Liver (tissue), 3 donors: ENCODE measurements around the gene WHRN.

Source experiments
- FOXA1 ChIP-seq: IDR thresholded peaks from 2 replicates; pipeline ENCODE4 v1.6.1; 2016; ENCODE audit warnings: antibody characterized with exemption
- GABPA ChIP-seq, 2 donors: IDR thresholded peaks in 1 of 2; conservative IDR thresholded peaks in 1 of 2; 2 replicates each; pipeline ENCODE4 v1.6.1; 2016; ENCODE audit warnings: antibody characterized with exemption in 2 of 2, mild to moderate bottlenecking in 1 of 2, moderate library complexity in 1 of 2
- HNF4A ChIP-seq, 2 donors: conservative IDR thresholded peaks; 2 replicates each; pipeline ENCODE4 v1.6.1; 2016; ENCODE audit warnings: antibody characterized with exemption in 2 of 2, mild to moderate bottlenecking in 2 of 2
- JUND ChIP-seq, 2 donors: IDR thresholded peaks; 2 replicates each; pipeline ENCODE4 v1.6.1; 2016; ENCODE audit warnings: antibody characterized with exemption in 2 of 2
- MAX ChIP-seq: IDR thresholded peaks from 2 replicates; pipeline ENCODE4 v1.6.1; 2016; ENCODE audit warnings: antibody characterized with exemption
- RAD21 ChIP-seq, 2 donors: IDR thresholded peaks; 2 replicates each; pipeline ENCODE4 v1.6.1; 2016; ENCODE audit warnings: antibody characterized with exemption in 2 of 2, mild to moderate bottlenecking in 2 of 2
- RXRA ChIP-seq, 2 donors: IDR thresholded peaks; 2 replicates each; pipeline ENCODE4 v1.6.1; 2017 to 2018; ENCODE audit warnings: antibody characterized with exemption in 2 of 2, mild to moderate bottlenecking in 1 of 2
- SP1 ChIP-seq: IDR thresholded peaks from 2 replicates; pipeline ENCODE4 v1.6.1; 2018; ENCODE audit warnings: antibody characterized with exemption, mild to moderate bottlenecking
- TAF1 ChIP-seq: conservative IDR thresholded peaks from 2 replicates; pipeline ENCODE4 v1.6.1; 2016; ENCODE audit warnings: antibody characterized with exemption, mild to moderate bottlenecking
- YY1 ChIP-seq: IDR thresholded peaks from 2 replicates; pipeline ENCODE4 v1.6.1; 2016; ENCODE audit warnings: antibody characterized with exemption, mild to moderate bottlenecking
- TF ChIP-seq, protein P1 (sequence below): fragments of 150-350 bp; IDR thresholded peaks from 2 replicates; pipeline ENCODE4 v1.5.1; 2017; ENCODE audit warnings: improper control_type of control experiment, low read depth, low read length; ENCODE audit not compliant: missing input control
- TF ChIP-seq, protein P2 (sequence below): IDR thresholded peaks from 2 replicates; pipeline ENCODE4 v1.6.1; 2016; ENCODE audit warnings: antibody characterized with exemption, mild to moderate bottlenecking
- donor health status: healthy.
- donor health status: healthy.

DNA sequence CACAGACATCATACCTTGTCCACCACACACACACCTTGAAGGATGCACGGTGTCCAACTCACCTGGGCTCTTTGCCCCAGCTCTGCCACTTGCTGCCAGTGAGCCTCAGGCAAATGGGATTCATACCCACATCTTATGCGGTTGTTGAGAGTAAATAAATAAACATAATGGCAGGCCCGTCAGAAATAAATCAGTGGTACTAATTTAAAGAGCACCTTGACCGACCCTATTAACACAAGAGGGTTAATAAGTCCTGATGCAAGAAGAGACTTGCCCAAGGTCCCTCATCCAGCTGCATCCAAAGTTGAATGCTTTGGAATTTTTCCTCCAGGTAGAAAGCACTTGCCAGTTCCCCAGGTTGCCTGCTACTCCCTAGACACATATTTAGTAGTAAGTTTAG is 105.9 kb downstream of the WHRN start:
- TF ChIP-seq, protein P1, sequence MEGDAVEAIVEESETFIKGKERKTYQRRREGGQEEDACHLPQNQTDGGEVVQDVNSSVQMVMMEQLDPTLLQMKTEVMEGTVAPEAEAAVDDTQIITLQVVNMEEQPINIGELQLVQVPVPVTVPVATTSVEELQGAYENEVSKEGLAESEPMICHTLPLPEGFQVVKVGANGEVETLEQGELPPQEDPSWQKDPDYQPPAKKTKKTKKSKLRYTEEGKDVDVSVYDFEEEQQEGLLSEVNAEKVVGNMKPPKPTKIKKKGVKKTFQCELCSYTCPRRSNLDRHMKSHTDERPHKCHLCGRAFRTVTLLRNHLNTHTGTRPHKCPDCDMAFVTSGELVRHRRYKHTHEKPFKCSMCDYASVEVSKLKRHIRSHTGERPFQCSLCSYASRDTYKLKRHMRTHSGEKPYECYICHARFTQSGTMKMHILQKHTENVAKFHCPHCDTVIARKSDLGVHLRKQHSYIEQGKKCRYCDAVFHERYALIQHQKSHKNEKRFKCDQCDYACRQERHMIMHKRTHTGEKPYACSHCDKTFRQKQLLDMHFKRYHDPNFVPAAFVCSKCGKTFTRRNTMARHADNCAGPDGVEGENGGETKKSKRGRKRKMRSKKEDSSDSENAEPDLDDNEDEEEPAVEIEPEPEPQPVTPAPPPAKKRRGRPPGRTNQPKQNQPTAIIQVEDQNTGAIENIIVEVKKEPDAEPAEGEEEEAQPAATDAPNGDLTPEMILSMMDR, result no peak
- TF ChIP-seq YY1 (no peak), RAD21 (IDR thresholded peaks at IDR 0.05) (no peak), RXRA (IDR thresholded peaks at IDR 0.05) (no peak), FOXA1 (no peak), JUND (IDR thresholded peaks at IDR 0.05) (no peak), HNF4A (conservative IDR thresholded peaks at IDR 0.05) (no peak), TAF1 (no peak), GABPA (IDR thresholded peaks at IDR 0.05 in 1 of 2, conservative IDR thresholded peaks at IDR 0.05 in 1 of 2) (no peak), SP1 (no peak), MAX (no peak)
- TF ChIP-seq, protein P2, sequence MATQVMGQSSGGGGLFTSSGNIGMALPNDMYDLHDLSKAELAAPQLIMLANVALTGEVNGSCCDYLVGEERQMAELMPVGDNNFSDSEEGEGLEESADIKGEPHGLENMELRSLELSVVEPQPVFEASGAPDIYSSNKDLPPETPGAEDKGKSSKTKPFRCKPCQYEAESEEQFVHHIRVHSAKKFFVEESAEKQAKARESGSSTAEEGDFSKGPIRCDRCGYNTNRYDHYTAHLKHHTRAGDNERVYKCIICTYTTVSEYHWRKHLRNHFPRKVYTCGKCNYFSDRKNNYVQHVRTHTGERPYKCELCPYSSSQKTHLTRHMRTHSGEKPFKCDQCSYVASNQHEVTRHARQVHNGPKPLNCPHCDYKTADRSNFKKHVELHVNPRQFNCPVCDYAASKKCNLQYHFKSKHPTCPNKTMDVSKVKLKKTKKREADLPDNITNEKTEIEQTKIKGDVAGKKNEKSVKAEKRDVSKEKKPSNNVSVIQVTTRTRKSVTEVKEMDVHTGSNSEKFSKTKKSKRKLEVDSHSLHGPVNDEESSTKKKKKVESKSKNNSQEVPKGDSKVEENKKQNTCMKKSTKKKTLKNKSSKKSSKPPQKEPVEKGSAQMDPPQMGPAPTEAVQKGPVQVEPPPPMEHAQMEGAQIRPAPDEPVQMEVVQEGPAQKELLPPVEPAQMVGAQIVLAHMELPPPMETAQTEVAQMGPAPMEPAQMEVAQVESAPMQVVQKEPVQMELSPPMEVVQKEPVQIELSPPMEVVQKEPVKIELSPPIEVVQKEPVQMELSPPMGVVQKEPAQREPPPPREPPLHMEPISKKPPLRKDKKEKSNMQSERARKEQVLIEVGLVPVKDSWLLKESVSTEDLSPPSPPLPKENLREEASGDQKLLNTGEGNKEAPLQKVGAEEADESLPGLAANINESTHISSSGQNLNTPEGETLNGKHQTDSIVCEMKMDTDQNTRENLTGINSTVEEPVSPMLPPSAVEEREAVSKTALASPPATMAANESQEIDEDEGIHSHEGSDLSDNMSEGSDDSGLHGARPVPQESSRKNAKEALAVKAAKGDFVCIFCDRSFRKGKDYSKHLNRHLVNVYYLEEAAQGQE, result no peak
